ENCODE data around the gene STK25. TPM values are rescaled to one million over a fixed set of nuclear protein-coding genes. Genes with fewer than 3 reads are reported as not detected.

STK25 gene
- total and polyA plus RNA-seq, 10 of the 15 experiments (the other 5 are each of a cell fraction or from before 2014, with no cell fraction given), result 6.0 to 154 (median 89.3) TPM

- TF ChIP-seq MTA3 (IDR thresholded peaks at IDR 0.05; ENCODE audit: borderline replicate concordance, low read length) (no peak), KLF5 (IDR thresholded peaks at IDR 0.05; ENCODE audit: partially characterized antibody) (no peak), ZNF592 (IDR thresholded peaks at IDR 0.05) (no peak), ZBED1 (IDR thresholded peaks at IDR 0.05; ENCODE audit: borderline replicate concordance) (no peak), MTA2 (IDR thresholded peaks at IDR 0.05; ENCODE audit: low read depth) (no peak), NFIC (IDR thresholded peaks at IDR 0.05; ENCODE audit: low read depth, low read length) (no peak), ASH2L (IDR thresholded peaks at IDR 0.05; ENCODE audit: borderline replicate concordance, low read depth) (no peak), BCL11A (IDR thresholded peaks at IDR 0.05; ENCODE audit: low read depth, low read length) (no peak)
Measured at GRCh38 chr2:241551998-241552737, 43.8 kb upstream of the STK25 start (continued).

GRCh38 chr2:241551599-241551997 lies 43.2 kb upstream of the STK25 start:
- TF ChIP-seq CHD4 (IDR thresholded peaks at IDR 0.05) (no peak), POLR2AphosphoS5 (IDR thresholded peaks at IDR 0.05; ENCODE audit: low read length) (no peak), CHD2 (IDR thresholded peaks at IDR 0.05; ENCODE audit: borderline replicate concordance, low read depth, low read length) (no peak), ETV6 (conservative IDR thresholded peaks at IDR 0.05 in 1 of 2, IDR thresholded peaks at IDR 0.05 in 1 of 2; ENCODE audit: borderline replicate concordance in 1 of 2, low read depth in 1 of 2) (no peak), IKZF1 (conservative IDR thresholded peaks at IDR 0.05) (no peak), SPI1 (IDR thresholded peaks at IDR 0.05; ENCODE audit: borderline replicate concordance, insufficient read depth, low read depth, low read length) (no peak), WRNIP1 (IDR thresholded peaks at IDR 0.05; ENCODE audit: borderline replicate concordance, low read depth, low read length) (no peak), ZZZ3 (IDR thresholded peaks at IDR 0.05; ENCODE audit: control insufficient read depth, insufficient read length, low read depth) (no peak), PAX5 (IDR thresholded peaks at IDR 0.05; ENCODE audit: borderline replicate concordance, low read depth, low read length) (no peak), NFXL1 (IDR thresholded peaks at IDR 0.05; ENCODE audit: borderline replicate concordance) (no peak), NR2C1 (IDR thresholded peaks at IDR 0.05) (no peak), HDAC6 (IDR thresholded peaks at IDR 0.05; ENCODE audit: unreplicated experiment) (no peak), ZNF384 (IDR thresholded peaks at IDR 0.05; ENCODE audit: borderline replicate concordance, low read depth, low read length) (no peak), MEF2A (IDR thresholded peaks at IDR 0.05; ENCODE audit: insufficient read depth, low read depth, low read length) (no peak)
- no TSS peak for BruUV-seq (replicated peaks)
- H3K27me3 ChIP-seq (replicated peaks in 1 of 2; ENCODE audit: control insufficient read depth in 2 of 2, insufficient read depth in 2 of 2, low read length in 1 of 2), result no peaks in the 10 kb centered on the region; a peak in 2 of 4 replicates
- H3K36me3 ChIP-seq (ENCODE audit: control insufficient read depth in 2 of 2, insufficient read depth in 2 of 2, low read length in 1 of 2), result no peaks in the 10 kb centered on the region
- POLR2A ChIA-PET, result no interaction called here
- 39% methylated on average over 12 of the region's 12 CpGs for WGBS (ENCODE audit: insufficient coverage, insufficient replicate concordance, low lambda C conversion rate, missing lambda C conversion rate)
- no peak overlapping the region for H2AFZ ChIP-seq (ENCODE audit: control insufficient read depth, low read depth, low read length)
- ATAC-seq, result no peak
- in situ Hi-C loops (cut with MboI), result no loop called here
- no peak overlapping the region for H3K9ac ChIP-seq (ENCODE audit: control insufficient read depth, insufficient read depth, low read length)
- no peaks in the 10 kb centered on the region; the same call in 2 of the 3 replicates for H3K9me3 ChIP-seq (replicated peaks; ENCODE audit: control insufficient read depth, insufficient read depth, low read length)
- intact Hi-C loops (cut with micrococcal nuclease; ENCODE audit: unreplicated experiment), result no loop called here
- CTCF ChIA-PET, result no interaction called here
- no peak for DNase-seq (ENCODE audit: low read depth, low spot score)
- FAIRE-seq, result no peak
- SMC1A ChIA-PET (ENCODE audit: uncharacterized antibody, unreplicated experiment), result no interaction called here
- H3K79me2 ChIP-seq (ENCODE audit: control insufficient read depth, insufficient read depth, low read length), result no peaks in the 10 kb centered on the region
- no peaks in the 10 kb centered on the region for H4K20me1 ChIP-seq (ENCODE audit: control insufficient read depth, insufficient read depth)
- RAD21 ChIA-PET (ENCODE audit: unreplicated experiment), result no interaction called here
- no peaks in the 10 kb centered on the region for H3K4me1 ChIP-seq (ENCODE audit: control insufficient read depth, insufficient read depth, low read length)
- H3K4me2 ChIP-seq (ENCODE audit: control insufficient read depth, insufficient read depth), result no peak overlapping the region
- no peak overlapping the region for H3K27ac ChIP-seq (ENCODE audit: control insufficient read depth, insufficient read depth)
- no peak overlapping the region for H3K4me3 ChIP-seq
